ENCODE results near the gene GABRQ. TPM values are rescaled to one million over a fixed set of nuclear protein-coding genes. Genes with fewer than 3 reads are reported as not detected.

GABRQ gene
- total RNA-seq, 3 donors from 2014 or later = 0.32 TPM; not detected in 2

DNA sequence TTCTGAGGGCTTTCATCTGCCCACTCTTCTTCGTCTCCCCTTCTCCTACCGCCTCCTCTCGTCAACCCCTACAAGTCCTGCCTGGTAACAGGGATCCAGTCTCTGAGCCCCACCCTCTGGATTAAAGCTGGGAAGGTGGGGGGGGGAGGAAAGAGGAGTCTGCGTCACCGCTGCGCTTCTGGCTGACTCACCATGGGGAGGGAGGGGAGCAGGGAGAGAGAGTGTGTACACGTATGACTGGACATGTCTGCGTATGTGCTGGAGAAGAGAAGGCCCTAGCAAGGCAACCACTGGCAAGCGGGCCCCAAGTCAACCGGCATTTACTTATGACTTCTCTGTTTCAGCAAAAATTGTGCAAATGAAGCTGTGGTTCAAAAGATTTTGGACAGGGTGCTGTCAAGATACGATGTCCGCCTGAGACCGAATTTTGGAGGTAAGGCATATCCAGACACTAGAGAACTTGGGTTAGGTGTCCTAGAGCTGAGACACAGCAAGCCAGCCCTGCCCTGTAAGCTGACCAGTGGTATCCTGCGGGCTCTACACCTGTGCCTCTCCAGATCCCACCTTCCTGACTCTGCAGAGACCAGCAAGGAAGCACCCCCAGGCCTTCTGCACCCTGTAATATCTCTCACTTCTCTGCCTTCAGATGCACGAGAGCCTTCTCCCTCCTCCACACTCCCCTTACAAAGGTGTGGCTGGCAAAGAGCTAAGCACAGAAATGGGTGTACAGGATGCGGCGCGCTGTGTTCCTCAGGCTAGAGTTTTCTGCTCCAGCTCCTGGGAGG lies 2.5 kb downstream of the GABRQ start:
- Histone ChIP-seq H3K4me1 (ENCODE audit: low read depth) (no peaks in the 10 kb centered on the region), H3K9me3 (no peaks in the 10 kb centered on the region), H3K36me3 (ENCODE audit: low read depth) (no peaks in the 10 kb centered on the region), H3K4me3 (no peak overlapping the region)
- TF ChIP-seq, protein P1, sequence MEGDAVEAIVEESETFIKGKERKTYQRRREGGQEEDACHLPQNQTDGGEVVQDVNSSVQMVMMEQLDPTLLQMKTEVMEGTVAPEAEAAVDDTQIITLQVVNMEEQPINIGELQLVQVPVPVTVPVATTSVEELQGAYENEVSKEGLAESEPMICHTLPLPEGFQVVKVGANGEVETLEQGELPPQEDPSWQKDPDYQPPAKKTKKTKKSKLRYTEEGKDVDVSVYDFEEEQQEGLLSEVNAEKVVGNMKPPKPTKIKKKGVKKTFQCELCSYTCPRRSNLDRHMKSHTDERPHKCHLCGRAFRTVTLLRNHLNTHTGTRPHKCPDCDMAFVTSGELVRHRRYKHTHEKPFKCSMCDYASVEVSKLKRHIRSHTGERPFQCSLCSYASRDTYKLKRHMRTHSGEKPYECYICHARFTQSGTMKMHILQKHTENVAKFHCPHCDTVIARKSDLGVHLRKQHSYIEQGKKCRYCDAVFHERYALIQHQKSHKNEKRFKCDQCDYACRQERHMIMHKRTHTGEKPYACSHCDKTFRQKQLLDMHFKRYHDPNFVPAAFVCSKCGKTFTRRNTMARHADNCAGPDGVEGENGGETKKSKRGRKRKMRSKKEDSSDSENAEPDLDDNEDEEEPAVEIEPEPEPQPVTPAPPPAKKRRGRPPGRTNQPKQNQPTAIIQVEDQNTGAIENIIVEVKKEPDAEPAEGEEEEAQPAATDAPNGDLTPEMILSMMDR (IDR thresholded peaks at IDR 0.05) = no peak
- ATAC-seq (no peak), DNase-seq (no peak)
- intact Hi-C loops (cut with DNase I, micrococcal nuclease) = no loop called here

DNA sequence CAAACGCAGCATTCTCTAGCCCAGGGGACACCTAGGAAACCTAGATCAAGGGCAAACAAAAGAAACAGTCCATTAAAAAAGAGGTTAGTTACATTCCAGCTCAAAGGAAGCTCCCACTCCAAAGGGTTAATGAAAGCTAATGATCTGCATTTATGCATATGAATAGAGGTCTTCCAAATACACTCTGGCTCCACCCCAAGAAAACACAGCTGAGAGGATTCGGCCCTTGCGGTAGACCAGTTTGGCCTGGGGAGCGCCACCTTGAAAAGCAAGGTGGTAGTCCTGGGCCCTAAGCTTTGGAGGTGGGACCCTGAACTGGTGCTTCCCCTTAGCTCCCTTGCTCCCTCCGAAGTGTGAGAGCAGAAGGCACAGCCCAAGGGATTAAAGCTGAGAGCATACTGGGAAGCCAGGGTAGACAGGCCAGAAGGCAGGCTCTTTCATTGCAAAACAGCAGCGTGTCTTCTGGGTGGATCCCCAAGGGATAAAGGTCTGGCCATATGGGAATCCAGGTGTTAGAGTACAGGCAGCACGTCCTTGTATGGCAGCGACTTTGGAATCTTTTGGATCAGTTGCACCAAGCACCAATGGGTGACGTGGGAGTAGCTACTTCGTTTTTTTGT lies 3.7 kb downstream of the GABRQ start:
- intact Hi-C loops (cut with DNase I, micrococcal nuclease) = no loop called here
- no peaks in the 10 kb centered on the region for H3K36me3 ChIP-seq (ENCODE audit: low read depth)
- no peaks in the 10 kb centered on the region for H3K9me3 ChIP-seq
- DNase-seq = no peak
- no peak overlapping the region for H3K4me3 ChIP-seq
- TF ChIP-seq, protein P1 (IDR thresholded peaks at IDR 0.05) = no peak
- ATAC-seq = no peak
- no peaks in the 10 kb centered on the region for H3K4me1 ChIP-seq (ENCODE audit: low read depth)

DNA sequence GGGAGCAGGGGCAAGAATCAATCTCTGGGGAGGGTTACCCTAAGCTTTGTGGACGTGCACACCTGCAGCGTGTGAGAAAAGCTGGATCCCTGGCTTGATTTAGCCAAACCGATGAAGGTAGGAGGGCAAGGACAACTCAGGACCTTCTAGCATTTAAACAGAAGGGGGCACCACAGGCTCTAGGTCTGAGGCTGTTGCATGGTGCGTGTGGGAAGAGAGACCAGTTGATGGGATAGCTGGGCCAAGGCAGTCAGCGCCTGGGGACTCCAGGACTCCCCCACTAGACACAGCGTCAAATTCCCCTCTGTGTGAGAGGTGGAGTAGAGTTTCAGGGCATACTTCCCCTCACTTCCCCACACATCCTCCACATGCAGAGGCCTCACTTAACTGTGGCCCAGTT lies 4.3 kb downstream of the GABRQ start:
- intact Hi-C loops (cut with DNase I, micrococcal nuclease) = no loop called here
- ATAC-seq (peak; percentile 10), DNase-seq (no peak)
- Histone ChIP-seq H3K36me3 (ENCODE audit: low read depth) (no peaks in the 10 kb centered on the region), H3K4me3 (no peak overlapping the region), H3K4me1 (ENCODE audit: low read depth) (no peaks in the 10 kb centered on the region), H3K9me3 (no peaks in the 10 kb centered on the region)
- TF ChIP-seq, protein P1 (IDR thresholded peaks at IDR 0.05) = no peak

DNA sequence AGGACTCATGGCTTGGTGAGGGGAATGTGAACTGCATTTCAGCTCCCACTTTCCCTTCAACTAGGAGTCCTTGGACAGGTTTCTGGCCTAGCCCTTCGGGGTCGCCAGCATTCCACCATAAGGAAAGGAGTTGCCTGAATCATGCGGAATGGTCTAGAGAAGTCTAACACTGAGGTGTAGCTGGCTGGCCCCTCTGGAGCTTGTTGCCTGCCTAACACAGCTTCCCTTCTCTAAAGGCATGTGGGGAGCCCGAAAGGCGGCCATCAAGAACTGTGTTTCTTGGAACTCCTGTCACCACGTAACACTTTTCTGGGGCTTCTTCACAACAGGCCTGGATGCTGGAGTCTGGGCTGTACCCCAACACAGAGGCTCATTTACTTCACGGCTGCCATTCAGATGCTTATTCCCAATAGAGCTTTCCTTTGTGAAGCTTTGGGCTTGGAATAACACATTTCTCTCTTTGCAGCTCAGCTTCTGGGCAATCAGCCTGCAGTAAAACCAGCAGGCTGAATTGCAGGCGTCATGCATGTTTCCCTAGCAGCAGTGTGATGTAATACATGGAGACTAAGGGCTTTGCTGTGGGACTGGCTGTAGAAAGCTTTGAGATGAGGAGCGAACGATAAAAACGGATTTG lies 5.4 kb downstream of the GABRQ start:
- Histone ChIP-seq H3K4me1 (ENCODE audit: low read depth) (no peaks in the 10 kb centered on the region), H3K36me3 (ENCODE audit: low read depth) (no peaks in the 10 kb centered on the region), H3K9me3 (no peaks in the 10 kb centered on the region), H3K4me3 (no peak overlapping the region)
- DNase-seq = no peak
- ATAC-seq = no peak
- TF ChIP-seq, protein P1 (IDR thresholded peaks at IDR 0.05) = no peak
- intact Hi-C loops (cut with DNase I, micrococcal nuclease) = no loop called here

DNA sequence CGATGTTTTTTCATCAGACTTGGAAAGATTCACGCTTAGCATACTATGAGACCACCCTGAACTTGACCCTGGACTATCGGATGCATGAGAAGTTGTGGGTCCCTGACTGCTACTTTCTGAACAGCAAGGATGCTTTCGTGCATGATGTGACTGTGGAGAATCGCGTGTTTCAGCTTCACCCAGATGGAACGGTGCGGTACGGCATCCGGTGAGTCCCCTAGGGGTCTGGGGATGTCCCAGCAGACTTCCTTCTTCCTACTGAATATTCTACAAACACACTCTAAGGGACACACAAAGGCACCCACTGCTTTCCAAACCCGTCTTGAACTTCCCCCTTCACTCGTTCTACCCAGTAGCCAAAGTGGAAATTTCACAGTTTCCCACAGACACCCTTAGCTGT lies 9.3 kb downstream of the GABRQ start:
- intact Hi-C loops (cut with DNase I, micrococcal nuclease) = no loop called here
- H3K9me3 ChIP-seq = no peaks in the 10 kb centered on the region
- no peaks in the 10 kb centered on the region for H3K4me1 ChIP-seq (ENCODE audit: low read depth)
- ATAC-seq = no peak
- TF ChIP-seq, protein P1 (IDR thresholded peaks at IDR 0.05) = no peak
- no peaks in the 10 kb centered on the region for H3K36me3 ChIP-seq (ENCODE audit: low read depth)
- DNase-seq = no peak
- H3K4me3 ChIP-seq = no peak overlapping the region

All from mucosa of descending colon (tissue), 3 donors.